OCI-LY1 (cell line): ENCODE data around the gene C11orf24.

ENCODE experiments used
- EZH2 ChIP-seq: fragments of 200-600 bp; sonication (generic), shearing (Covaris generic); IDR thresholded peaks from 2 replicates; pipeline ENCODE4 v1.8.0; 2017; ENCODE audit warnings: borderline replicate concordance, mixed run types, mild to moderate bottlenecking, antibody characterized with exemption, low read length, moderate library complexity, mixed read lengths
- TF ChIP-seq, protein P1 (sequence below): fragments of 200-600 bp; sonication (generic), shearing (Covaris generic); IDR thresholded peaks from 2 replicates; pipeline ENCODE4 v1.5.1; 2017; ENCODE audit warnings: mild to moderate bottlenecking, antibody characterized with exemption, low read length, moderate library complexity, mixed read lengths

DNA sequence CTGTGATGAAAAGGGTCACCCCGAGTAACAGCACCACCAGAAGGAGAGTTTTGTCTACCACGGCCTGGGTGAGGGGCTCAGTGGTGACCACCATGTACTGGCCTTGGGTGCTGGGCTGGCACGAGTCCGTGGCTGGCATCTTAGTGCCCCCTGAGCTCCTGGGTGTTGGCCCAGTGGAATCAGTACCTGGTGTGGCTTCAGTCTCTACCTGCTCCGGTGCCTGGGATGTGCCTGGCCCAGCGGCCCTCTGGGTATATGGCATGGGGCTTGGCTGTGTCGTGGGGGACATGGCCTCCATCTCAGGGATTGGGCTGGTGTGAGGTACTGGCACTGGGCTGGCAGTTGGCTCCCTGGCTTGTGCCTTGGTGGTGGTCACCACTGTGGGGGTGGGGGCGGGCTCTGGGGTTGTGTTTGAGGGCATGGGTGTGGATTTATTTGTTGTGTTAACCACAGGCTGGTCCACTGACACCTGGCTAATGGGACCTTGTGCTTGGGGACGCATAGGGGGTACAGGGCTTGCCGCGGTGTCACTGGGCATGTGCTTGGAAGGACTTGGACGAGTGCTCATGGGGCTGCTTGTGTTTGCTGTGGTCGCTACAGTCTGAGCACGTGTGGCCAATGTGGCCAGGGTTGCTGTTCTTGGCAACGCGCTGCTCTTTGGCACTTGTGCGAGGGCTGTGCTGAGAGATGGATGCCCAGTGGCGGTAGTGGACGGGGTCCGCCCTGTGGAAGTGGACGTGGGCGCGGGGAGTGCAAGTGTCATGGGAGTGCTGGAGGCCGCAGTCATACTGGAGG, 9.8 kb downstream of the C11orf24 start:
- TF ChIP-seq, protein P1, sequence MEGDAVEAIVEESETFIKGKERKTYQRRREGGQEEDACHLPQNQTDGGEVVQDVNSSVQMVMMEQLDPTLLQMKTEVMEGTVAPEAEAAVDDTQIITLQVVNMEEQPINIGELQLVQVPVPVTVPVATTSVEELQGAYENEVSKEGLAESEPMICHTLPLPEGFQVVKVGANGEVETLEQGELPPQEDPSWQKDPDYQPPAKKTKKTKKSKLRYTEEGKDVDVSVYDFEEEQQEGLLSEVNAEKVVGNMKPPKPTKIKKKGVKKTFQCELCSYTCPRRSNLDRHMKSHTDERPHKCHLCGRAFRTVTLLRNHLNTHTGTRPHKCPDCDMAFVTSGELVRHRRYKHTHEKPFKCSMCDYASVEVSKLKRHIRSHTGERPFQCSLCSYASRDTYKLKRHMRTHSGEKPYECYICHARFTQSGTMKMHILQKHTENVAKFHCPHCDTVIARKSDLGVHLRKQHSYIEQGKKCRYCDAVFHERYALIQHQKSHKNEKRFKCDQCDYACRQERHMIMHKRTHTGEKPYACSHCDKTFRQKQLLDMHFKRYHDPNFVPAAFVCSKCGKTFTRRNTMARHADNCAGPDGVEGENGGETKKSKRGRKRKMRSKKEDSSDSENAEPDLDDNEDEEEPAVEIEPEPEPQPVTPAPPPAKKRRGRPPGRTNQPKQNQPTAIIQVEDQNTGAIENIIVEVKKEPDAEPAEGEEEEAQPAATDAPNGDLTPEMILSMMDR, result no peak
- no peak for TF ChIP-seq EZH2
